ENCODE measurements around the gene LRRK1.

- TF ChIP-seq CTCF (IDR thresholded peaks at IDR 0.05) (no peak), SMAD3 (CRISPR knock-in tag; IDR thresholded peaks at IDR 0.05; ENCODE audit: borderline replicate concordance) (no peak), FOXJ3 (CRISPR knock-in tag; IDR thresholded peaks at IDR 0.05; ENCODE audit: borderline replicate concordance) (no peak), CREB1 (CRISPR knock-in tag; IDR thresholded peaks at IDR 0.05) (no peak), ESRRA (CRISPR knock-in tag; IDR thresholded peaks at IDR 0.05; ENCODE audit: borderline replicate concordance) (no peak), SP1 (CRISPR knock-in tag; conservative IDR thresholded peaks at IDR 0.05) (no peak), FOXK1 (CRISPR knock-in tag; IDR thresholded peaks at IDR 0.05) (no peak)
- TF ChIP-seq, protein P1, sequence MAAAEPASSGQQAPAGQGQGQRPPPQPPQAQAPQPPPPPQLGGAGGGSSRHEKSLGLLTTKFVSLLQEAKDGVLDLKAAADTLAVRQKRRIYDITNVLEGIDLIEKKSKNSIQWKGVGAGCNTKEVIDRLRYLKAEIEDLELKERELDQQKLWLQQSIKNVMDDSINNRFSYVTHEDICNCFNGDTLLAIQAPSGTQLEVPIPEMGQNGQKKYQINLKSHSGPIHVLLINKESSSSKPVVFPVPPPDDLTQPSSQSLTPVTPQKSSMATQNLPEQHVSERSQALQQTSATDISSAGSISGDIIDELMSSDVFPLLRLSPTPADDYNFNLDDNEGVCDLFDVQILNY (CRISPR knock-in tag; IDR thresholded peaks at IDR 0.05): no peak
Measured at GRCh38 chr15:100995471-100996430, 76.6 kb downstream of the LRRK1 start.

Data from WTC11 (cell line).